ENCODE measurements around the gene RBM19. TPM values are rescaled to one million over a fixed set of nuclear protein-coding genes. Genes with fewer than 3 reads are reported as not detected.

Gene RBM19
- polyA plus RNA-seq, 2 of the 4 experiments (the other 2 are of a cell fraction): 16.0 to 18.6 TPM

GRCh38 chr12:113783811-113784210, 182.3 kb downstream of the RBM19 start:
- no peak for ATAC-seq
- WGBS (ENCODE audit: missing lambda C conversion rate): 59% methylated on average over 5 of the region's 5 CpGs
- Histone ChIP-seq H3K27ac (no peak overlapping the region), H3K4me3 (no peak overlapping the region), H3K4me2 (no peak overlapping the region), H3K4me1 (0 out of 3 replicates have a peak, but pooled peaks cover 5% of the 10 kb centered on the region), H3K9me3 (0 out of 3 replicates have a peak, but pooled peaks cover 3% of the 10 kb centered on the region)
- ChIA-PET POLR2A (no interaction called here), CTCF (no interaction called here)
- no peak for DNase-seq (ENCODE audit: low read depth in 1 of 2, low spot score in 1 of 2)
- TF ChIP-seq TFCP2L1 (CRISPR knock-in tag; IDR thresholded peaks at IDR 0.05): no peak
- no peak for TF ChIP-seq GATA3 (IDR thresholded peaks at IDR 0.05; ENCODE audit: borderline replicate concordance)
- TF ChIP-seq ATOH8 (CRISPR knock-in tag; IDR thresholded peaks at IDR 0.05; ENCODE audit: low read depth): no peak
- no peak for TF ChIP-seq RNF2 (IDR thresholded peaks at IDR 0.05; ENCODE audit: borderline replicate concordance, low read depth)
- TF ChIP-seq EHMT2 (IDR thresholded peaks at IDR 0.05; ENCODE audit: low read depth): no peak
- no peak for FAIRE-seq

GRCh38 chr12:113782873-113783272, 183.3 kb downstream of the RBM19 start:
- Histone ChIP-seq H3K4me1 (0 out of 3 replicates have a peak, but pooled peaks cover 3% of the 10 kb centered on the region), H3K27ac (no peak overlapping the region), H3K4me3 (no peak overlapping the region), H3K9me3 (0 out of 3 replicates have a peak, but pooled peaks cover 2% of the 10 kb centered on the region), H3K4me2 (no peak overlapping the region)
- POLR2A ChIA-PET: no interaction called here
- 75% methylated on average over 12 of the region's 14 CpGs for WGBS (ENCODE audit: missing lambda C conversion rate)
- DNase-seq (ENCODE audit: low read depth in 1 of 2, low spot score in 1 of 2): no peak
- CTCF ChIA-PET: no interaction called here
- FAIRE-seq: no peak
- TF ChIP-seq CBX2 (IDR thresholded peaks at IDR 0.05; ENCODE audit: borderline replicate concordance, low read depth) (no peak), HOXB5 (CRISPR knock-in tag; IDR thresholded peaks at IDR 0.05) (no peak), MAX (IDR thresholded peaks at IDR 0.05) (no peak), NR3C1 (IDR thresholded peaks at IDR 0.05) (no peak), TP53 (CRISPR knock-in tag; IDR thresholded peaks at IDR 0.05) (no peak), HES2 (IDR thresholded peaks at IDR 0.05) (no peak), KDM5A (IDR thresholded peaks at IDR 0.05) (no peak)
- ATAC-seq: no peak

- CTCF ChIA-PET: interaction anchor here (1.2 kb wide), 1 partner anchor 320 kb away, joined by 4 read pairs; no protein-coding TSS in a partner anchor
- Histone ChIP-seq H3K4me3 (no peak overlapping the region), H3K9me3 (0 out of 3 replicates have a peak, but pooled peaks cover 2% of the 10 kb centered on the region), H3K4me2 (no peak overlapping the region), H3K27ac (no peak overlapping the region), H3K4me1 (0 out of 3 replicates have a peak, but pooled peaks cover 3% of the 10 kb centered on the region)
- WGBS (ENCODE audit: missing lambda C conversion rate): 64% methylated on average over 10 of the region's 10 CpGs
- POLR2A ChIA-PET: no interaction called here
- DNase-seq (ENCODE audit: low read depth in 1 of 2, low spot score in 1 of 2) (no peak), FAIRE-seq (no peak), ATAC-seq (no peak)
- TF ChIP-seq ATOH8 (CRISPR knock-in tag; IDR thresholded peaks at IDR 0.05; ENCODE audit: low read depth) (no peak), REST (IDR thresholded peaks at IDR 0.05) (no peak), SMC3 (IDR thresholded peaks at IDR 0.05) (no peak), RARB (CRISPR knock-in tag; IDR thresholded peaks at IDR 0.05) (no peak), CBX2 (IDR thresholded peaks at IDR 0.05; ENCODE audit: borderline replicate concordance, low read depth) (no peak)
These were observed 184.5 kb downstream of the RBM19 start for GRCh38 chr12:113781415-113782198.

Measured in A549 (cell line).